HepG2 (cell line): Measurements from ENCODE around the gene FAM111A. TPM values are rescaled to one million over a fixed set of nuclear protein-coding genes. Genes with fewer than 3 reads are reported as not detected.

ENCODE experiments used
- AGO2 ChIP-seq: fragments of 200-400 bp; formaldehyde crosslinking; optimal IDR thresholded peaks from 2 replicates; pipeline ENCODE3; 2017; ENCODE audit warnings: mild to moderate bottlenecking, low read depth, low read length, moderate library complexity
- CBX5 ChIP-seq: sonication (generic); formaldehyde crosslinking; IDR thresholded peaks from 2 replicates; pipeline ENCODE4 v1.4.0; 2020; ENCODE audit warnings: missing genetic modification reagents, borderline replicate concordance
- CENPT ChIP-seq: sonication (generic); formaldehyde crosslinking; IDR thresholded peaks from 2 replicates; pipeline ENCODE4 v1.8.0; 2022; ENCODE audit warnings: low read depth, mild to moderate bottlenecking, moderate library complexity, missing genetic modification reagents
- IKZF4 ChIP-seq: sonication (generic); formaldehyde crosslinking; IDR thresholded peaks from 2 replicates; pipeline ENCODE4 v1.5.1; 2020; ENCODE audit warnings: borderline replicate concordance, mild to moderate bottlenecking, low read depth, missing genetic modification reagents; ENCODE audit errors: not compliant biosample characterization
- KAT2B ChIP-seq: fragments of 150-350 bp; IDR thresholded peaks from 2 replicates; pipeline ENCODE4 v1.6.1; 2014; ENCODE audit warnings: low read depth, low read length, borderline replicate concordance
- KLF13 ChIP-seq: sonication (generic); formaldehyde crosslinking; IDR thresholded peaks from 2 replicates; pipeline ENCODE4 v1.4.0; 2020; ENCODE audit warnings: mild to moderate bottlenecking, missing genetic modification reagents
- MED1 ChIP-seq: sonication (generic); formaldehyde crosslinking; IDR thresholded peaks from 2 replicates; pipeline ENCODE4 v1.4.0; 2020; ENCODE audit warnings: missing genetic modification reagents
- NR1H2 ChIP-seq: sonication (generic); formaldehyde crosslinking; IDR thresholded peaks from 2 replicates; pipeline ENCODE4 v1.8.1; 2022; ENCODE audit warnings: low read depth, missing genetic modification reagents, borderline replicate concordance
- SNAPC2 ChIP-seq: sonication (generic); formaldehyde crosslinking; IDR thresholded peaks from 2 replicates; pipeline ENCODE4 v1.8.1; 2022; ENCODE audit warnings: mild to moderate bottlenecking, missing genetic modification reagents
- U2AF2 ChIP-seq: fragments of 200-400 bp; formaldehyde crosslinking; IDR thresholded peaks from 2 replicates; pipeline ENCODE4 v1.6.1; 2017; ENCODE audit warnings: low read depth, mild to moderate bottlenecking, low read length
- WIZ ChIP-seq: sonication (generic); formaldehyde crosslinking; IDR thresholded peaks from 2 replicates; pipeline ENCODE4 v1.5.1; 2020; ENCODE audit warnings: mild to moderate bottlenecking, missing genetic modification reagents
- ZBTB20 ChIP-seq: sonication (generic); formaldehyde crosslinking; IDR thresholded peaks from 2 replicates; pipeline ENCODE4 v1.8.1; 2023; ENCODE audit warnings: missing genetic modification reagents, low read depth, mild to moderate bottlenecking, borderline replicate concordance
- ZIK1 ChIP-seq: sonication (generic); formaldehyde crosslinking; IDR thresholded peaks from 2 replicates; pipeline ENCODE4 v1.5.0; 2020; ENCODE audit warnings: mild to moderate bottlenecking, low read depth, missing genetic modification reagents, borderline replicate concordance
- ZSCAN9 ChIP-seq: IDR thresholded peaks from 2 replicates; pipeline ENCODE4 v1.6.1; 2016; ENCODE audit warnings: borderline replicate concordance
- polyA plus RNA-seq, 8 experiments: library from polyadenylated mRNA; depleted of rRNA in 3 of 8; stranded (reverse) in 7 of 8; unstranded in 1 of 8; fragments of >200 nt; fragmentation: Illumina TruSeq in 4 of 8; extraction: Trizol in 4 of 8; gene quantifications; 2 replicates each; pipeline versions ENCODE4 v1.2.1 to v1.2.3, GENCODE V29; 2011 to 2016; ENCODE audit warnings: low read depth in 4 of 8, missing spikeins in 1 of 8, mixed read lengths in 1 of 8; ENCODE audit not compliant: insufficient read depth in 1 of 8
- total RNA-seq, 5 experiments: library from RNA; depleted of rRNA; stranded (reverse); fragments of >200 nt; fragmentation: Illumina TruSeq; extraction: Trizol; gene quantifications; 2 replicates each; pipeline ENCODE4 v1.2.3, GENCODE V29; 2016; ENCODE audit warnings: low read depth in 1 of 5
- TF ChIP-seq, protein P1 (sequence below): sonication (generic); formaldehyde crosslinking; IDR thresholded peaks from 2 replicates; pipeline ENCODE4 v1.4.0; 2020; ENCODE audit warnings: missing genetic modification reagents
- TF ChIP-seq, protein P2 (sequence below): sonication (generic); formaldehyde crosslinking; IDR thresholded peaks from 2 replicates; pipeline ENCODE4 v1.4.0; 2020; ENCODE audit warnings: mild to moderate bottlenecking, missing genetic modification reagents
- TF ChIP-seq, protein P3 (sequence below): sonication (generic); formaldehyde crosslinking; IDR thresholded peaks from 2 replicates; pipeline ENCODE4; 2020; ENCODE audit warnings: missing genetic modification reagents, mild to moderate bottlenecking, borderline replicate concordance
- TF ChIP-seq, protein P4 (sequence below): sonication (generic); formaldehyde crosslinking; IDR thresholded peaks from 2 replicates; pipeline ENCODE4 v1.8.0; 2022; ENCODE audit warnings: missing genetic modification reagents, mild to moderate bottlenecking, moderate library complexity, borderline replicate concordance

FAM111A gene
- total and polyA plus RNA-seq, 2 of the 13 experiments (the other 11 are each of a cell fraction or from before 2014, with no cell fraction given) = 3.2 to 13.5 TPM

DNA sequence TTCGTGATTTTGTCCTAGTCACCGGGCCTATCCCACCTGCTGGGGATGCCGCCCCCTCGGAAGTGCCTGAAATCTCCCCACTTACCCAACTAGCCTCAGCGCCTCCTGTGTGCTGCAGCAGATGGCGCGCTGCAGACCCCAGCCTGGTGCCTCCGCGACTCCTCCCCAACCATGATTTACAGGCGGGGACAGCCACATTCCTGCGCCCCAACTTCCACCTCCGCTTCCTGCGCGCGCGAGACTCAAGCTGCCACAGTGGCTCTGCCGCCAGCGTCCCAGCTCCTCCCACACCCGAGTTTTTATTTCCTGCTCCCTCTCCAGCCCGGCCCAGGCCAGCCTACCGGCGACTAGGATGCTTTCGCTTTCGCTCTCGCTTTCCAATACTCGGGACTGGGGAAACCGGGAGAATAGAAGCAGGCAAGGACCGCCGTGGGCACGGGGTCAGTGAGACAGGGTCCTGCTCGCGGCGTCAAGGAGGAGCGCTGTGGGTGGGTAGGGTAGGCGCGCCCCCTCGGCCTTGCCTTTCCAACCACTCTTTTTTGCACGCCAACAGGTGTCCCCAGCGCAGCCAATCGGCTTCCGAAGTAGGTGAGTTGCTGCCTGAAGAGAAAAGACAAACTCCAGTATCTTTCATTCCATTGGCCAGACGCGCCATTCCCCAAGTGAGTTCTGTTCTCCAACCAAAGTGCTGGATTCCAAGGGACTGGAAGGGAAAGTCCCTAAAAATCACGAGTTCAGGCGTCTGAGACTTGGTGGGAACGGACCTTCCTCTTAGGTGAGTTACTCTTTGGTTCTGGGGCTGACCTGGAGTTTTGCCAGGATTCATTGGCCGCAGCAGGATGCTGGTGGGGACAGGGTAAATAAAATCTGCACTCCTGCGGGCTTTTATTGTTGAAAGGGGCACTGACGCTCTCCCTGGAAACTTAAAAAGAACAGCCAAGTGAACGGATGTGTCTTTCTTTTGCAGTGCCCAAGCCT lies at the start of gene FAM111A (continued):
- TF ChIP-seq, protein P1, sequence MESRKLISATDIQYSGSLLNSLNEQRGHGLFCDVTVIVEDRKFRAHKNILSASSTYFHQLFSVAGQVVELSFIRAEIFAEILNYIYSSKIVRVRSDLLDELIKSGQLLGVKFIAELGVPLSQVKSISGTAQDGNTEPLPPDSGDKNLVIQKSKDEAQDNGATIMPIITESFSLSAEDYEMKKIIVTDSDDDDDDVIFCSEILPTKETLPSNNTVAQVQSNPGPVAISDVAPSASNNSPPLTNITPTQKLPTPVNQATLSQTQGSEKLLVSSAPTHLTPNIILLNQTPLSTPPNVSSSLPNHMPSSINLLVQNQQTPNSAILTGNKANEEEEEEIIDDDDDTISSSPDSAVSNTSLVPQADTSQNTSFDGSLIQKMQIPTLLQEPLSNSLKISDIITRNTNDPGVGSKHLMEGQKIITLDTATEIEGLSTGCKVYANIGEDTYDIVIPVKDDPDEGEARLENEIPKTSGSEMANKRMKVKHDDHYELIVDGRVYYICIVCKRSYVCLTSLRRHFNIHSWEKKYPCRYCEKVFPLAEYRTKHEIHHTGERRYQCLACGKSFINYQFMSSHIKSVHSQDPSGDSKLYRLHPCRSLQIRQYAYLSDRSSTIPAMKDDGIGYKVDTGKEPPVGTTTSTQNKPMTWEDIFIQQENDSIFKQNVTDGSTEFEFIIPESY = no peak
- TF ChIP-seq KLF13 (CRISPR knock-in tag) = no peak
- TF ChIP-seq U2AF2 = no peak
- no peak for TF ChIP-seq ZIK1 (CRISPR knock-in tag)
- TF ChIP-seq, protein P2, sequence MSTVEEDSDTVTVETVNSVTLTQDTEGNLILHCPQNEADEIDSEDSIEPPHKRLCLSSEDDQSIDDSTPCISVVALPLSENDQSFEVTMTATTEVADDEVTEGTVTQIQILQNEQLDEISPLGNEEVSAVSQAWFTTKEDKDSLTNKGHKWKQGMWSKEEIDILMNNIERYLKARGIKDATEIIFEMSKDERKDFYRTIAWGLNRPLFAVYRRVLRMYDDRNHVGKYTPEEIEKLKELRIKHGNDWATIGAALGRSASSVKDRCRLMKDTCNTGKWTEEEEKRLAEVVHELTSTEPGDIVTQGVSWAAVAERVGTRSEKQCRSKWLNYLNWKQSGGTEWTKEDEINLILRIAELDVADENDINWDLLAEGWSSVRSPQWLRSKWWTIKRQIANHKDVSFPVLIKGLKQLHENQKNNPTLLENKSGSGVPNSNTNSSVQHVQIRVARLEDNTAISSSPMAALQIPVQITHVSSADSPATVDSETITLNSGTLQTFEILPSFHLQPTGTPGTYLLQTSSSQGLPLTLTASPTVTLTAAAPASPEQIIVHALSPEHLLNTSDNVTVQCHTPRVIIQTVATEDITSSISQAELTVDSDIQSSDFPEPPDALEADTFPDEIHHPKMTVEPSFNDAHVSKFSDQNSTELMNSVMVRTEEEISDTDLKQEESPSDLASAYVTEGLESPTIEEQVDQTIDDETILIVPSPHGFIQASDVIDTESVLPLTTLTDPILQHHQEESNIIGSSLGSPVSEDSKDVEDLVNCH (CRISPR knock-in tag) = no peak
- no peak for TF ChIP-seq ZSCAN9 (CRISPR knock-in tag)
- TF ChIP-seq, protein P3, sequence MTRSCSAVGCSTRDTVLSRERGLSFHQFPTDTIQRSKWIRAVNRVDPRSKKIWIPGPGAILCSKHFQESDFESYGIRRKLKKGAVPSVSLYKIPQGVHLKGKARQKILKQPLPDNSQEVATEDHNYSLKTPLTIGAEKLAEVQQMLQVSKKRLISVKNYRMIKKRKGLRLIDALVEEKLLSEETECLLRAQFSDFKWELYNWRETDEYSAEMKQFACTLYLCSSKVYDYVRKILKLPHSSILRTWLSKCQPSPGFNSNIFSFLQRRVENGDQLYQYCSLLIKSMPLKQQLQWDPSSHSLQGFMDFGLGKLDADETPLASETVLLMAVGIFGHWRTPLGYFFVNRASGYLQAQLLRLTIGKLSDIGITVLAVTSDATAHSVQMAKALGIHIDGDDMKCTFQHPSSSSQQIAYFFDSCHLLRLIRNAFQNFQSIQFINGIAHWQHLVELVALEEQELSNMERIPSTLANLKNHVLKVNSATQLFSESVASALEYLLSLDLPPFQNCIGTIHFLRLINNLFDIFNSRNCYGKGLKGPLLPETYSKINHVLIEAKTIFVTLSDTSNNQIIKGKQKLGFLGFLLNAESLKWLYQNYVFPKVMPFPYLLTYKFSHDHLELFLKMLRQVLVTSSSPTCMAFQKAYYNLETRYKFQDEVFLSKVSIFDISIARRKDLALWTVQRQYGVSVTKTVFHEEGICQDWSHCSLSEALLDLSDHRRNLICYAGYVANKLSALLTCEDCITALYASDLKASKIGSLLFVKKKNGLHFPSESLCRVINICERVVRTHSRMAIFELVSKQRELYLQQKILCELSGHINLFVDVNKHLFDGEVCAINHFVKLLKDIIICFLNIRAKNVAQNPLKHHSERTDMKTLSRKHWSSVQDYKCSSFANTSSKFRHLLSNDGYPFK = peak; percentile 82; the same call in 1 of the 2 replicates
- TF ChIP-seq, protein P4, sequence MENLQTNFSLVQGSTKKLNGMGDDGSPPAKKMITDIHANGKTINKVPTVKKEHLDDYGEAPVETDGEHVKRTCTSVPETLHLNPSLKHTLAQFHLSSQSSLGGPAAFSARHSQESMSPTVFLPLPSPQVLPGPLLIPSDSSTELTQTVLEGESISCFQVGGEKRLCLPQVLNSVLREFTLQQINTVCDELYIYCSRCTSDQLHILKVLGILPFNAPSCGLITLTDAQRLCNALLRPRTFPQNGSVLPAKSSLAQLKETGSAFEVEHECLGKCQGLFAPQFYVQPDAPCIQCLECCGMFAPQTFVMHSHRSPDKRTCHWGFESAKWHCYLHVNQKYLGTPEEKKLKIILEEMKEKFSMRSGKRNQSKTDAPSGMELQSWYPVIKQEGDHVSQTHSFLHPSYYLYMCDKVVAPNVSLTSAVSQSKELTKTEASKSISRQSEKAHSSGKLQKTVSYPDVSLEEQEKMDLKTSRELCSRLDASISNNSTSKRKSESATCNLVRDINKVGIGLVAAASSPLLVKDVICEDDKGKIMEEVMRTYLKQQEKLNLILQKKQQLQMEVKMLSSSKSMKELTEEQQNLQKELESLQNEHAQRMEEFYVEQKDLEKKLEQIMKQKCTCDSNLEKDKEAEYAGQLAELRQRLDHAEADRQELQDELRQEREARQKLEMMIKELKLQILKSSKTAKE (CRISPR knock-in tag) = no peak
- TF ChIP-seq AGO2 = no peak
- TF ChIP-seq ZBTB20 (CRISPR knock-in tag) = no peak; the same call in 1 of the 2 replicates
- TF ChIP-seq IKZF4 (CRISPR knock-in tag) = no peak
- TF ChIP-seq WIZ = no peak
- TF ChIP-seq CBX5 (CRISPR knock-in tag) = peak; percentile 10; the same call in 1 of the 2 replicates
- TF ChIP-seq KAT2B = no peak
- no peak for TF ChIP-seq CENPT (CRISPR knock-in tag)
- TF ChIP-seq NR1H2 (CRISPR knock-in tag) = no peak
- TF ChIP-seq MED1 (CRISPR knock-in tag) = peak; percentile 29; the same call in 1 of the 2 replicates
- peak; percentile 36; the same call in 1 of the 2 replicates for TF ChIP-seq SNAPC2
